Activated T-helper 17 cell treated with anti-CD3 and anti-CD28 coated beads, Interleukin-2, amount 50 U/mL, for 72 hours (primary cell): Measurements from ENCODE around the gene B4GALNT4. TPM values are rescaled to one million over a fixed set of nuclear protein-coding genes. Genes with fewer than 3 reads are reported as not detected.
"Not testable (repeated sequence)": the region's sequence is repeated elsewhere in the genome, so short reads cannot be mapped to it uniquely, and the experiment has no call there.

ENCODE experiments used
- ATAC-seq: fragments of 150-1000 bp; cut with Tn5 transposase; replicated peaks from 2 replicates; pipeline ENCODE4 v1.10.0; 2021; ENCODE audit warnings: mild to moderate bottlenecking, moderate library complexity
- H3K27ac Mint-ChIP-seq: one replicate; pipeline ENCODE4 v1.8.0; 2022; ENCODE audit warnings: mixed read lengths
- H3K27me3 Mint-ChIP-seq: one replicate; pipeline ENCODE4 v1.8.0; 2022; ENCODE audit warnings: mixed read lengths
- H3K36me3 Mint-ChIP-seq: one replicate; pipeline ENCODE4 v1.8.0; 2022; ENCODE audit warnings: low read depth, mild to moderate bottlenecking, mixed read lengths
- H3K4me1 Mint-ChIP-seq: one replicate; pipeline ENCODE4 v1.8.0; 2022; ENCODE audit warnings: mixed read lengths
- H3K4me3 Mint-ChIP-seq: one replicate; pipeline ENCODE4 v1.8.0; 2022; ENCODE audit warnings: mild to moderate bottlenecking, mixed read lengths
- H3K9me3 Mint-ChIP-seq: one replicate; pipeline ENCODE4 v1.8.0; 2022; ENCODE audit warnings: mixed read lengths
- total RNA-seq, 2 donors: library from RNA; stranded (reverse); gene quantifications; one replicate each; pipeline ENCODE4 v1.2.3, GENCODE V29; 2022

Gene B4GALNT4
- total RNA-seq, 2 donors from 2014 or later = 1.4 to 9.4 TPM

GRCh38 chr11:418343-419247 lies 49.3 kb downstream of the B4GALNT4 start:
- Mint-ChIP-seq H3K9me3 (no peaks in the 10 kb centered on the region), H3K27ac (no peak overlapping the region), H3K4me3 (no peak overlapping the region), H3K4me1 (peaks cover 13% of the 10 kb centered on the region), H3K36me3 (no peaks in the 10 kb centered on the region), H3K27me3 (no peaks in the 10 kb centered on the region)
- no peak for ATAC-seq

- no peak for ATAC-seq
- H3K27ac Mint-ChIP-seq = no peak overlapping the region
- H3K36me3 Mint-ChIP-seq = peaks cover 3% of the 10 kb centered on the region
- no peak overlapping the region for H3K4me3 Mint-ChIP-seq
- peaks cover 11% of the 10 kb centered on the region for H3K4me1 Mint-ChIP-seq
- no peaks in the 10 kb centered on the region for H3K9me3 Mint-ChIP-seq
- H3K27me3 Mint-ChIP-seq = no peaks in the 10 kb centered on the region
Measured at GRCh38 chr11:419248-420005, 50.1 kb downstream of the B4GALNT4 start.

DNA sequence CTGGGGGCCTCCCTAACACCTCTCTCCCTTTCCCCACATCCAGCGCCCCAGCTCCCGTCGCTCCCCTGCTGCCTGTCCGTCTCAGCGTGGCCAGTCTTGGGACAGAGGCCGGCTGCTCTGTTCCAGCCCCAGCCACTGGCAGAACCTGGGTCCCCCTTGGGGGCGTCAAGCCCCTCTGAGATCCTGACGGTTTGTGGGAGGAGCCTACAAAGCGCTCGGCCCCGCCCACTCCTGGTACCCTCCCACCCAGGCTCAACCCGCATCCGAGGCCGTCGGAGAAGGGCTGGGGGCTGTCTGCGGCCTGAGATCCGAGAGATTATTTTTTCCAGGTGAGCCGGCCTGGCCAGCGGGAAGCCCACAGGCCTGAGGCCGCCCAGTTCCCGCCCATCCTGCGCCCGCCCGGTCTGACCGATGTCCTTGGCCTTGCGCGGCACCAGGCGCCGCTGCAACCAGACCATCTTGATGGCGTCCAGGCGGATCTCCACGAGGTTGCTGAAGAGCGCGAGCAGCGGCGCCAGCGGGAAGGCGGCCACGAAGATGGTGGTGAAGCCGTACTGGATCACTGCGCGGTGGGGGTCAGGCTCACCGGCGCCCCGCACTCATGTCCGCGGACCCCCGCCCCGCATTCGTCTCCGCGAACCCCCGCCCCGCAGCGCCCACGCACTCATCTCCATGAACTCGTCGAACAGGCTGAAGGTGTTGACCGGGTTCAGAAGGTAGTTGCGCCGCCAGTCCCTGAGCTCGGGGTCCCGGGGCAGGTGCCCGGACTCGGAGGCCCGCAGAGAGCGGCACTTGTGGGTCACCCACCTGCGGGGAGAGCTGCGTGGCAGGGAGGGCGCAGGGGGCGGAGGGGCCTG lies 51.0 kb downstream of the B4GALNT4 start:
- no peak overlapping the region for H3K4me3 Mint-ChIP-seq
- H3K27me3 Mint-ChIP-seq = no peaks in the 10 kb centered on the region
- ATAC-seq = no peak
- H3K4me1 Mint-ChIP-seq = peaks cover 9% of the 10 kb centered on the region
- no peaks in the 10 kb centered on the region for H3K9me3 Mint-ChIP-seq
- H3K27ac Mint-ChIP-seq = no peak overlapping the region
- peaks cover 12% of the 10 kb centered on the region for H3K36me3 Mint-ChIP-seq

- peaks cover 14% of the 10 kb centered on the region for H3K36me3 Mint-ChIP-seq
- H3K27ac Mint-ChIP-seq = no peak overlapping the region
- peaks cover 9% of the 10 kb centered on the region for H3K4me1 Mint-ChIP-seq
- H3K9me3 Mint-ChIP-seq = no peaks in the 10 kb centered on the region
- no peak for ATAC-seq
- no peak overlapping the region for H3K4me3 Mint-ChIP-seq
- H3K27me3 Mint-ChIP-seq = no peaks in the 10 kb centered on the region
Measured at GRCh38 chr11:420911-421321, 51.6 kb downstream of the B4GALNT4 start.

DNA sequence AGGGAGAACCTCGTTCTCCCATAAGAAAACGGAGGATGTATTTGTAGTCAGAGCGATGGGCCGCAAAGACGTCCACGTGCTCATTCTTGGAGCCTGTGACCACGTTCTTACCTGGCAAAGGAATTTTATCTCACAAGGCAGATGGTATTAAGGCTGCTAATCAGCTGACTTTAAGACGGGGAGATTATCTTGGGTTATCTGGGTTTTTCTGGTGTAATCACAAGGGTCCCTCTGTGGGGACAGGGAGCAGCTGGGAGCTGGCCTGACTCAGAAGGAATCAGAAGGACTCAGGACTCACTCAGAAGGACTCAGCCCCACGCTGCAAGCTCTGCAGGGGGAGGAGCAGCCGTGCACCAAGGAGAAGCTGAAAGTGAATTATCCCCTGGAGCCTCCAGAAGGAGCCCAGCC lies 53.0 kb downstream of the B4GALNT4 start:
- no peak for ATAC-seq
- Mint-ChIP-seq H3K36me3 (peaks cover 17% of the 10 kb centered on the region), H3K27ac (no peak overlapping the region), H3K4me3 (no peak overlapping the region), H3K9me3 (no peaks in the 10 kb centered on the region), H3K4me1 (peaks cover 5% of the 10 kb centered on the region), H3K27me3 (no peaks in the 10 kb centered on the region)

DNA sequence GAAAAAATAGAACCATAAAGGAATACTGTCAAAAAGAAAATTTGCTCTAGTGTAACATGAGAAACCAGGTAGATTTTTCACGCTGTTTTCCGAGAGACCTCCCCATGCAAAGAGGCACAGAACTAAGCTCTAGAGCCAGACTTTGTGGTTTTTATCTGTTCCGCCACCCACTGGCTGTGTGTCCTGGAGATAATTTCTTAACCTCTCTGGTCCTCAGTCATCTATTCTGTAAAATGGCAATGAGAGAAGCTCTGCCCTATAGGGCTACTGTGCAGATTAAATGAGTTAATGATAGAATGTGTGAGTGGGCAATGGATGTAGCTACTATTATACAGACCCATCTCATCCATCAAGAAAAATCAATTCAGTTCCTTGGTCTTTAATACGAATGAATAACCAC lies 54.9 kb downstream of the B4GALNT4 start:
- Mint-ChIP-seq H3K36me3 (peaks cover 24% of the 10 kb centered on the region), H3K27me3 (no peaks in the 10 kb centered on the region), H3K9me3 (no peaks in the 10 kb centered on the region), H3K4me1 (peaks cover 5% of the 10 kb centered on the region), H3K4me3 (no peak overlapping the region), H3K27ac (no peak overlapping the region)
- ATAC-seq = no peak

- not testable (repeated sequence) for ATAC-seq, H3K4me1 Mint-ChIP-seq, H3K27me3 Mint-ChIP-seq, H3K4me3 Mint-ChIP-seq, H3K27ac Mint-ChIP-seq, H3K9me3 Mint-ChIP-seq
- peaks cover 24% of the 10 kb centered on the region for H3K36me3 Mint-ChIP-seq
Measured at GRCh38 chr11:424766-425165, 55.5 kb downstream of the B4GALNT4 start.

GRCh38 chr11:425301-425700 lies 56.0 kb downstream of the B4GALNT4 start:
- no peaks in the 10 kb centered on the region for H3K27me3 Mint-ChIP-seq
- no peak overlapping the region for H3K27ac Mint-ChIP-seq
- H3K4me1 Mint-ChIP-seq = peaks cover 5% of the 10 kb centered on the region
- no peaks in the 10 kb centered on the region for H3K9me3 Mint-ChIP-seq
- peaks cover 24% of the 10 kb centered on the region for H3K36me3 Mint-ChIP-seq
- no peak for ATAC-seq
- no peak overlapping the region for H3K4me3 Mint-ChIP-seq

DNA sequence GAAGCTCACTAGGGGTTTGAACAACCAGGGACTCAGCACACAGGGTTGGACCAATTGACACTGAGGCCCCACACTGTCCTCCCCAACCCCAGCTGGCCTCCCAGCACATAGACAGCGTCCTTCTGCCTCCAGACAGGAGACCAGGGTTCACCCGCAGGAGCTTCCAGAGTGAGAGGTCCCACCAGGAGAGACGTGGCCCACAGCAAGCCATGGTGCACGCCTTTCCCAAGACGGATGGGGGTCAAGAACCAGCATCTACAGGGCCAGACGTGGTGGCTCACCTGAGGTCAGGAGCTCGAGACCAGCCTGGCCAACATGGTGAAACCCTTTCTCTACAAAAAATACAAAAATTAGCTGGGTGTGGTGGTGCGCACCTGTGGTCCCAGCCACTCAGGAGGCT lies 57.6 kb downstream of the B4GALNT4 start:
- Mint-ChIP-seq H3K9me3 (no peaks in the 10 kb centered on the region), H3K4me1 (peaks cover 5% of the 10 kb centered on the region), H3K27me3 (no peaks in the 10 kb centered on the region), H3K27ac (no peak overlapping the region), H3K36me3 (peaks cover 24% of the 10 kb centered on the region), H3K4me3 (no peak overlapping the region)
- ATAC-seq = no peak

DNA sequence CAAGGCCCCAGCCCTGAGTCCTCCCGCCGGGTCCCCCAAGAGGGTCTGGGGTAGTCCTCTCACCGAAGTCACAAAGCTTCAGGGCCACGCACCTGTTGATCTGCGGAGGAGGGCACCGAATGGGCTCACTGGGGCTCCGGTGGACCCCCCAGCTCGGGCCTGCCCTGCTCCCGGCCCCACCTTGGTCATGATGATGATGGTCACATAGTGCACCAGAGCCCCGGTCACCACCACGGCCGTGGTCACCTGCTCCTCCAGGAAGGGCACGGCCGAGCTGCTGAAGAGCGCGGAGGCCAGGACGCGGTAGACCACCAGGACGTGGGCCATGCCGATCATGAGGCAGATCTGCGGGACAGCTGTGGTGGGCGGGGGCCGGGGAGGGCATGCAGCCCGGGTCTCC lies 59.0 kb downstream of the B4GALNT4 start:
- no peak overlapping the region for H3K4me3 Mint-ChIP-seq
- peaks cover 5% of the 10 kb centered on the region for H3K4me1 Mint-ChIP-seq
- no peaks in the 10 kb centered on the region for H3K9me3 Mint-ChIP-seq
- H3K27me3 Mint-ChIP-seq = no peaks in the 10 kb centered on the region
- ATAC-seq = no peak
- no peak overlapping the region for H3K27ac Mint-ChIP-seq
- H3K36me3 Mint-ChIP-seq = peaks cover 24% of the 10 kb centered on the region

GRCh38 chr11:429391-429790 lies 60.1 kb downstream of the B4GALNT4 start:
- ATAC-seq = no peak
- H3K9me3 Mint-ChIP-seq = no peaks in the 10 kb centered on the region
- H3K36me3 Mint-ChIP-seq = peaks cover 21% of the 10 kb centered on the region
- no peak overlapping the region for H3K27ac Mint-ChIP-seq
- H3K4me1 Mint-ChIP-seq = peaks cover 4% of the 10 kb centered on the region
- H3K4me3 Mint-ChIP-seq = no peak overlapping the region
- no peaks in the 10 kb centered on the region for H3K27me3 Mint-ChIP-seq

DNA sequence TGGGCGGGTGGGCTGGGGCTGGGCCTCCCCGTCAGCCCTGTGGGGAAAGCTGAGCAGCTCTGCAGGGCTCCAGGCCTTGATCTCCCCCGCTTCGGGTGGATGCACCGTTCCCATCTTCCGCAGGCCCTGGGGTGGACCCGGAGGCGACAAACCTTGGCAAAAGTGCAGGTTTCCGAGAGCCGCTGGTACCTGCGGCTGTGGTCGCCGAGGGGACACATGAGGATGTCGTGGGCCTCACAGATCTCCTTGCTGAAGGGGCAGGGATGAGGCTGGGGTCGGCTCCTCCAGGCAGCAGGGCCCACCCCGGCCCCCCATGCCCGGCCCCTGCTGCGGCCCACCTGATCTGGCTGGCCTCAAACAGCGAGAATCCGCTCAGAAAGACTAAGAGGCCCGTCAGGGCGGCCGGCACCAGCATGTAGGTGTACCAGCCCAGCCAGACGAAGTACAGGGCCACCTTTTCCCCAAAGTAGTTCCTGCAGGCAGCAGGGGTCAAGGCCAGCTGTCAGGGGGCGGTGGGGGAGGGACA lies 60.7 kb downstream of the B4GALNT4 start:
- ATAC-seq = no peak
- Mint-ChIP-seq H3K27me3 (no peaks in the 10 kb centered on the region), H3K36me3 (peaks cover 15% of the 10 kb centered on the region), H3K27ac (no peak overlapping the region), H3K4me3 (no peak overlapping the region), H3K9me3 (no peaks in the 10 kb centered on the region), H3K4me1 (no peaks in the 10 kb centered on the region)
